Neural progenitor cell (in vitro differentiated cells): Measurements from ENCODE around the gene NCF2. TPM values are rescaled to one million over a fixed set of nuclear protein-coding genes. Genes with fewer than 3 reads are reported as not detected.

Source experiments
- DNase-seq: peaks from one replicate; pipeline ENCODE4 v3.0.0-alpha.2; 2016; ENCODE audit warnings: low spot score
- H2AFZ ChIP-seq: fragments of 200-600 bp; sonication (generic); replicated peaks from 2 replicates; pipeline ENCODE4 v1.6.1; 2016; ENCODE audit warnings: antibody characterized with exemption
- H3F3A ChIP-seq: fragments of 200-600 bp; sonication (generic); 2 replicates; pipeline ENCODE4 v1.6.1; 2016; ENCODE audit warnings: antibody characterized with exemption, low read depth
- H3K27ac ChIP-seq: fragments of 200-600 bp; sonication (generic); 2 replicates; pipeline ENCODE4 v1.5.1; 2016; ENCODE audit warnings: mild to moderate bottlenecking
- H3K27me3 ChIP-seq: fragments of 200-600 bp; sonication (generic); 2 replicates; pipeline ENCODE4 v1.6.1; 2016; ENCODE audit warnings: mild to moderate bottlenecking, moderate library complexity
- H3K36me3 ChIP-seq: fragments of 200-600 bp; sonication (generic); 2 replicates; pipeline ENCODE4 v1.5.1; 2016
- H3K4me1 ChIP-seq: fragments of 200-600 bp; sonication (generic); 2 replicates; pipeline ENCODE4 v1.6.1; 2016; ENCODE audit warnings: mixed run types
- H3K4me2 ChIP-seq: fragments of 200-600 bp; sonication (generic); 2 replicates; pipeline ENCODE4 v1.6.1; 2016
- H3K4me3 ChIP-seq: fragments of 200-600 bp; sonication (generic); 2 replicates; pipeline ENCODE4 v1.5.1; 2016
- H3K79me2 ChIP-seq: fragments of 200-600 bp; sonication (generic); 2 replicates; pipeline ENCODE4 v1.6.1; 2016; ENCODE audit warnings: low read depth
- H3K9ac ChIP-seq: fragments of 200-600 bp; sonication (generic); 2 replicates; pipeline ENCODE4 v1.6.1; 2016
- H3K9me3 ChIP-seq: fragments of 200-600 bp; sonication (generic); 2 replicates; pipeline ENCODE4 v1.5.1; 2016; ENCODE audit warnings: low read depth
- H4K20me1 ChIP-seq: fragments of 200-600 bp; sonication (generic); 2 replicates; pipeline ENCODE4 v1.6.1; 2016; ENCODE audit warnings: low read depth
- H3K27ac Mint-ChIP-seq: 3 replicates; pipeline ENCODE4 v1.8.0; 2021; ENCODE audit warnings: mixed read lengths
- H3K27me3 Mint-ChIP-seq: 2 replicates; pipeline ENCODE4 v1.8.0; 2022; ENCODE audit warnings: low read depth, mild to moderate bottlenecking, inconsistent platforms, moderate library complexity, mixed read lengths; ENCODE audit not compliant: insufficient read depth
- H3K36me3 Mint-ChIP-seq: 3 replicates; pipeline ENCODE4 v1.8.0; 2021; ENCODE audit warnings: mixed read lengths
- H3K4me1 Mint-ChIP-seq: 3 replicates; pipeline ENCODE4 v1.8.0; 2021; ENCODE audit warnings: mixed read lengths
- H3K4me3 Mint-ChIP-seq: 3 replicates; pipeline ENCODE4 v1.8.0; 2021; ENCODE audit warnings: mild to moderate bottlenecking, moderate library complexity, mixed read lengths
- H3K9me3 Mint-ChIP-seq: 3 replicates; pipeline ENCODE4 v1.8.0; 2020; ENCODE audit warnings: mixed read lengths
- EZH2 ChIP-seq: fragments of 200-600 bp; sonication (generic); IDR thresholded peaks from 2 replicates; pipeline ENCODE4 v1.6.1; 2017; ENCODE audit warnings: antibody characterized with exemption, mild to moderate bottlenecking, moderate library complexity
- EZH2phosphoT487 ChIP-seq: fragments of 200-600 bp; sonication (generic); IDR thresholded peaks from 2 replicates; pipeline ENCODE4 v1.6.1; 2017; ENCODE audit warnings: antibody characterized with exemption
- total RNA-seq: library from RNA; depleted of rRNA; stranded (reverse); fragments of >200 nt; gene quantifications from 2 replicates; pipeline ENCODE4 v1.2.3, GENCODE V29; 2015; ENCODE audit warnings: low replicate concordance
- TF ChIP-seq, protein P1 (sequence below): fragments of 200-600 bp; sonication (generic); IDR thresholded peaks from 2 replicates; pipeline ENCODE4 v1.5.1; 2017; ENCODE audit warnings: antibody characterized with exemption, mild to moderate bottlenecking

The NCF2 gene
- total RNA-seq, 1 donor from 2014 or later: not detected

DNA sequence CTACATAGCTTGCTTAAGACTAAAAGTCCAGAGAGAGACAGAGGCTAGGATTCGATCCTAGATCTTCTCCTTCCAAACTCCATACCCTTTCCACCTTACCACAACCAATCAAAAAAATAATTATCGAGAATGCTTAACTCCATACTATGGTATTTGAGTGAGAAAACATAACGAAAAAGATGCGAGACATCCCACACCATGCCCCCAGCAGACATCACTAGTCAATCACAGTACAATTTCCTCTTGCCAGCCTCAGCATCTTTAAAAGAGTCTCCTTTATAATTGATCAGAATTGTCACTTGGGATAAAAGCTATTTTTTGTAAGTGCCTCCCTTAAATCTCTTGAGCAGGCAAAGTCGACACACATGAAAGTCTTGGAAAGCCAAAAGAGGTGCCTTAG, 875 bp downstream of the NCF2 start:
- no peaks in the 10 kb centered on the region for H4K20me1 ChIP-seq
- H3K27ac Mint-ChIP-seq: no peak overlapping the region
- H3K4me3 ChIP-seq: no peak overlapping the region
- no peak overlapping the region for H3K4me3 Mint-ChIP-seq
- no peak overlapping the region for H3K27ac ChIP-seq
- H3K9me3 Mint-ChIP-seq: no peaks in the 10 kb centered on the region
- no peaks in the 10 kb centered on the region for H3K36me3 Mint-ChIP-seq
- no peak overlapping the region for H2AFZ ChIP-seq
- H3K4me1 ChIP-seq: no peaks in the 10 kb centered on the region
- H3K27me3 Mint-ChIP-seq: peaks cover 14% of the 10 kb centered on the region
- H3K4me2 ChIP-seq: no peak overlapping the region
- no peaks in the 10 kb centered on the region for H3K27me3 ChIP-seq
- no peaks in the 10 kb centered on the region for H3K9me3 ChIP-seq
- DNase-seq: no peak
- H3K4me1 Mint-ChIP-seq: peaks cover 24% of the 10 kb centered on the region
- H3K79me2 ChIP-seq: no peaks in the 10 kb centered on the region
- TF ChIP-seq EZH2phosphoT487: no peak
- no peak for TF ChIP-seq EZH2
- TF ChIP-seq, protein P1, sequence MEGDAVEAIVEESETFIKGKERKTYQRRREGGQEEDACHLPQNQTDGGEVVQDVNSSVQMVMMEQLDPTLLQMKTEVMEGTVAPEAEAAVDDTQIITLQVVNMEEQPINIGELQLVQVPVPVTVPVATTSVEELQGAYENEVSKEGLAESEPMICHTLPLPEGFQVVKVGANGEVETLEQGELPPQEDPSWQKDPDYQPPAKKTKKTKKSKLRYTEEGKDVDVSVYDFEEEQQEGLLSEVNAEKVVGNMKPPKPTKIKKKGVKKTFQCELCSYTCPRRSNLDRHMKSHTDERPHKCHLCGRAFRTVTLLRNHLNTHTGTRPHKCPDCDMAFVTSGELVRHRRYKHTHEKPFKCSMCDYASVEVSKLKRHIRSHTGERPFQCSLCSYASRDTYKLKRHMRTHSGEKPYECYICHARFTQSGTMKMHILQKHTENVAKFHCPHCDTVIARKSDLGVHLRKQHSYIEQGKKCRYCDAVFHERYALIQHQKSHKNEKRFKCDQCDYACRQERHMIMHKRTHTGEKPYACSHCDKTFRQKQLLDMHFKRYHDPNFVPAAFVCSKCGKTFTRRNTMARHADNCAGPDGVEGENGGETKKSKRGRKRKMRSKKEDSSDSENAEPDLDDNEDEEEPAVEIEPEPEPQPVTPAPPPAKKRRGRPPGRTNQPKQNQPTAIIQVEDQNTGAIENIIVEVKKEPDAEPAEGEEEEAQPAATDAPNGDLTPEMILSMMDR: no peak
- no peak overlapping the region for H3K9ac ChIP-seq
- H3F3A ChIP-seq: no peaks in the 10 kb centered on the region
- no peaks in the 10 kb centered on the region for H3K36me3 ChIP-seq

- H3K79me2 ChIP-seq: no peaks in the 10 kb centered on the region
- no peaks in the 10 kb centered on the region for H3K36me3 ChIP-seq
- H3K27ac Mint-ChIP-seq: no peak overlapping the region
- no peaks in the 10 kb centered on the region for H3K4me1 ChIP-seq
- TF ChIP-seq, protein P1: no peak
- TF ChIP-seq EZH2phosphoT487: no peak
- no peak for TF ChIP-seq EZH2
- no peaks in the 10 kb centered on the region for H3F3A ChIP-seq
- H3K27me3 Mint-ChIP-seq: peaks cover 14% of the 10 kb centered on the region
- H2AFZ ChIP-seq: no peak overlapping the region
- no peak overlapping the region for H3K4me2 ChIP-seq
- DNase-seq: no peak
- no peaks in the 10 kb centered on the region for H3K27me3 ChIP-seq
- H4K20me1 ChIP-seq: no peaks in the 10 kb centered on the region
- H3K4me3 ChIP-seq: no peak overlapping the region
- no peak overlapping the region for H3K27ac ChIP-seq
- H3K4me3 Mint-ChIP-seq: no peak overlapping the region
- H3K4me1 Mint-ChIP-seq: peaks cover 24% of the 10 kb centered on the region
- H3K9me3 Mint-ChIP-seq: no peaks in the 10 kb centered on the region
- H3K9ac ChIP-seq: no peak overlapping the region
- no peaks in the 10 kb centered on the region for H3K9me3 ChIP-seq
- no peaks in the 10 kb centered on the region for H3K36me3 Mint-ChIP-seq
Measured at GRCh38 chr1:183588827-183589226, 1.4 kb downstream of the NCF2 start.

DNA sequence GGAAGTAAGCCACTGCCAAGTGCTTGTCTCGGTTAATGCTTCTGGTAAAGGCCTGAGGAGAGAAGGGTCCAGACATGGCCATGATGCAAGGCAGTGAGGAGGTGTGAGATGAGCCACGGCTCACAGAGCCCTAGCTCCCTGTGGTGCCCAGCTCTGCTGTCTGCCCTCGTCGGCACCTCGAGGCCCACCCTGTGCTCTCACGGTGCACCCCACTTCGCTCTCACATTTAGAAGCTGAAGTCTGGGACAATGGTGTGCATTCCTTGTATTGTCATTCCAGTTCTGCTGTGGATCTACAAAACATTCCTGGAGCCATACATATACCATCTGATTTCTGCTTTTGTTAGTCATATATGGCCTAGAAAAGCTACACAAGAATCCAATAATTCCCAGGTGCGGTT, 3.3 kb downstream of the NCF2 start:
- Mint-ChIP-seq H3K36me3 (no peaks in the 10 kb centered on the region), H3K27ac (no peak overlapping the region), H3K4me1 (peaks cover 16% of the 10 kb centered on the region), H3K9me3 (no peaks in the 10 kb centered on the region), H3K4me3 (no peak overlapping the region), H3K27me3 (peaks cover 15% of the 10 kb centered on the region)
- no peaks in the 10 kb centered on the region for H3K36me3 ChIP-seq
- TF ChIP-seq, protein P1: no peak
- TF ChIP-seq EZH2 (no peak), EZH2phosphoT487 (no peak)
- H3F3A ChIP-seq: no peaks in the 10 kb centered on the region
- no peak overlapping the region for H2AFZ ChIP-seq
- no peak for DNase-seq
- H3K9me3 ChIP-seq: no peaks in the 10 kb centered on the region
- no peaks in the 10 kb centered on the region for H3K79me2 ChIP-seq
- H3K27me3 ChIP-seq: no peaks in the 10 kb centered on the region
- no peak overlapping the region for H3K9ac ChIP-seq
- H3K4me3 ChIP-seq: no peak overlapping the region
- H3K4me1 ChIP-seq: no peaks in the 10 kb centered on the region
- no peaks in the 10 kb centered on the region for H4K20me1 ChIP-seq
- H3K27ac ChIP-seq: no peak overlapping the region
- H3K4me2 ChIP-seq: no peak overlapping the region

DNA sequence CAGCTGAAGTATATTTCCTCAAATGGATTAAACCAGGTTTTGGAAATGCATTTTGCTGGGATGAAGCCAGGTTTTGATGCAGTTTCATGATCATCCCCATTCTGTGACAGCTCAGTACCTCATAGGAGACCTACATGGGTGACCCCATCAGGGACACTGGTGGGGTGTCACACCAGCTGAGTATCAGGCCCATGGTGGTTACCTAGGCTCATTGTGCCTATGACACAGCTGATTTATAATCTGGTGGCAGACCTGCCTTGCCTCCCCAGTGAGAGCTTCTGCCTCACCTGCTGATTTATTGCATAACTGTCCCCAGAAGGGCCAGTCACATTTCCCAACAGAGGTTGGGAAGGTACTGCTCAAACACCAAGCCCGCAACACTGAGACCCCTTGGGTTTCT, 3.8 kb downstream of the NCF2 start:
- DNase-seq: no peak
- H3K27ac Mint-ChIP-seq: no peak overlapping the region
- no peaks in the 10 kb centered on the region for H3K79me2 ChIP-seq
- no peak overlapping the region for H3K9ac ChIP-seq
- no peak overlapping the region for H3K4me3 ChIP-seq
- H3K4me1 Mint-ChIP-seq: peaks cover 16% of the 10 kb centered on the region
- H3K36me3 ChIP-seq: no peaks in the 10 kb centered on the region
- H3K36me3 Mint-ChIP-seq: no peaks in the 10 kb centered on the region
- no peaks in the 10 kb centered on the region for H4K20me1 ChIP-seq
- H3K4me1 ChIP-seq: no peaks in the 10 kb centered on the region
- H3K27ac ChIP-seq: no peak overlapping the region
- TF ChIP-seq, protein P1: no peak
- TF ChIP-seq EZH2phosphoT487: no peak
- no peak for TF ChIP-seq EZH2
- H3K4me2 ChIP-seq: no peak overlapping the region
- no peak overlapping the region for H2AFZ ChIP-seq
- H3K9me3 Mint-ChIP-seq: no peaks in the 10 kb centered on the region
- no peaks in the 10 kb centered on the region for H3K9me3 ChIP-seq
- H3K27me3 ChIP-seq: no peaks in the 10 kb centered on the region
- H3K27me3 Mint-ChIP-seq: peaks cover 17% of the 10 kb centered on the region
- H3K4me3 Mint-ChIP-seq: no peak overlapping the region
- no peaks in the 10 kb centered on the region for H3F3A ChIP-seq
